CD14-positive monocyte (primary cell): ENCODE measurements around the gene CDH13. TPM values are rescaled to one million over a fixed set of nuclear protein-coding genes. Genes with fewer than 3 reads are reported as not detected.
A peak's percentile ranks its signal among the peaks of the same experiment; 100 is the strongest.

Source experiments
- DNase-seq, 3 donors: peaks; one replicate each; pipeline ENCODE4 v3.0.0-alpha.2; 2011 to 2022
- H2AFZ ChIP-seq: 2 replicates; pipeline ENCODE4 v1.6.0; 2012; ENCODE audit warnings: mild to moderate bottlenecking, low read depth, low read length, inconsistent platforms; ENCODE audit not compliant: insufficient read depth, poor library complexity, severe bottlenecking
- H3K27ac ChIP-seq, 2 donors: 1 replicate in 1 of 2; 2 replicates in 1 of 2; pipeline ENCODE4 v1.5.1; 2012 to 2013; ENCODE audit warnings: low read length in 2 of 2, control low read depth in 1 of 2, inconsistent platforms in 1 of 2, low read depth in 1 of 2, mild to moderate bottlenecking in 1 of 2
- H3K27me3 ChIP-seq, 2 donors: one replicate each; pipeline versions ENCODE4 v1.6.0 to v1.6.1; 2011 to 2013; ENCODE audit warnings: low read length in 2 of 2; ENCODE audit not compliant: control insufficient read depth in 2 of 2, insufficient read depth in 2 of 2
- H3K36me3 ChIP-seq, 2 donors: replicated peaks in 1 of 2; 1 replicate in 1 of 2; 2 replicates in 1 of 2; pipeline versions ENCODE4 v1.5.1 to v1.6.1; 2012 to 2013; ENCODE audit warnings: low read length in 2 of 2, control low read depth in 1 of 2, inconsistent platforms in 1 of 2, mild to moderate bottlenecking in 1 of 2; ENCODE audit not compliant: insufficient read depth in 2 of 2, control insufficient read depth in 1 of 2
- H3K4me1 ChIP-seq, 2 donors: 1 replicate in 1 of 2; 2 replicates in 1 of 2; pipeline versions ENCODE4 v1.5.1 to v1.6.1; 2012 to 2013; ENCODE audit warnings: low read length in 2 of 2, control low read depth in 1 of 2, inconsistent platforms in 1 of 2, mild to moderate bottlenecking in 1 of 2, moderate library complexity in 1 of 2; ENCODE audit not compliant: insufficient read depth in 2 of 2, control insufficient read depth in 1 of 2
- H3K4me2 ChIP-seq: replicated peaks from 2 replicates; pipeline ENCODE3; 2012; ENCODE audit warnings: low read length, moderate library complexity, mild to moderate bottlenecking; ENCODE audit not compliant: poor library complexity, severe bottlenecking; ENCODE audit errors: extremely low read depth
- H3K4me3 ChIP-seq, 3 experiments: fragments of 200-600 bp in 1 of 3; sonication (generic) in 1 of 3; replicated peaks in 1 of 3; 1 replicate in 2 of 3; 2 replicates in 1 of 3; pipeline ENCODE4 v1.5.1; 2011 to 2013; ENCODE audit warnings: low read length in 3 of 3, mild to moderate bottlenecking in 3 of 3, control low read depth in 2 of 3, low read depth in 2 of 3, inconsistent platforms in 1 of 3, moderate library complexity in 1 of 3
- H3K79me2 ChIP-seq: 2 replicates; pipeline ENCODE4 v1.6.0; 2012; ENCODE audit warnings: mild to moderate bottlenecking, control low read depth, inconsistent platforms, low read length, moderate library complexity; ENCODE audit not compliant: insufficient read depth
- H3K9ac ChIP-seq: 2 replicates; pipeline ENCODE4 v1.6.0; 2017; ENCODE audit warnings: low read length, mild to moderate bottlenecking; ENCODE audit not compliant: insufficient read depth, poor library complexity, severe bottlenecking
- H3K9me3 ChIP-seq, 2 donors: replicated peaks in 1 of 2; 1 replicate in 1 of 2; 2 replicates in 1 of 2; pipeline versions ENCODE4 v1.5.1 to v1.6.1; 2012 to 2013; ENCODE audit warnings: low read length in 2 of 2, control low read depth in 1 of 2; ENCODE audit not compliant: control insufficient read depth in 1 of 2, insufficient read depth in 1 of 2
- H4K20me1 ChIP-seq: 2 replicates; pipeline ENCODE4 v1.6.0; 2012; ENCODE audit warnings: mild to moderate bottlenecking, low read length, control low read depth, moderate library complexity; ENCODE audit not compliant: insufficient read depth
- H3K27ac Mint-ChIP-seq, 7 donors: one replicate each; pipeline ENCODE4 v1.8.0; 2020; ENCODE audit warnings: mild to moderate bottlenecking in 7 of 7, mixed read lengths in 7 of 7, moderate library complexity in 6 of 7, inconsistent platforms in 2 of 7
- H3K27me3 Mint-ChIP-seq, 3 donors: one replicate each; pipeline ENCODE4 v1.8.0; 2021 to 2022; ENCODE audit warnings: low read depth in 3 of 3, mild to moderate bottlenecking in 3 of 3, mixed read lengths in 3 of 3, moderate library complexity in 3 of 3, inconsistent platforms in 1 of 3
- H3K36me3 Mint-ChIP-seq, 2 donors: one replicate each; pipeline ENCODE4 v1.8.0; 2020; ENCODE audit warnings: mixed read lengths in 2 of 2, inconsistent platforms in 1 of 2, mild to moderate bottlenecking in 1 of 2
- H3K4me1 Mint-ChIP-seq: one replicate; pipeline ENCODE4 v1.8.0; 2020; ENCODE audit warnings: mild to moderate bottlenecking, mixed read lengths
- H3K4me3 Mint-ChIP-seq, 2 donors: one replicate each; pipeline ENCODE4 v1.8.0; 2020; ENCODE audit warnings: mild to moderate bottlenecking in 2 of 2, mixed read lengths in 2 of 2, moderate library complexity in 1 of 2
- H3K9me3 Mint-ChIP-seq, 7 donors: one replicate each; pipeline ENCODE4 v1.8.0; 2020 to 2022; ENCODE audit warnings: mixed read lengths in 7 of 7, mild to moderate bottlenecking in 6 of 7, moderate library complexity in 6 of 7, inconsistent platforms in 2 of 7
- WGBS: methylation state at CpG from one replicate; pipeline ENCODE4 v1.1.5; 2013; ENCODE audit warnings: missing lambda C conversion rate; ENCODE audit not compliant: insufficient coverage; 5-methylcytosine and 5-hydroxymethylcytosine counted together
- intact Hi-C, 2 donors: fragments of 100-400 bp; cut with micrococcal nuclease; formaldehyde crosslinking; loops; one replicate each; pipeline versions ENCODE4 v1.15.0 to v1.15.1; 2023
- polyA plus RNA-seq, 3 donors: library from polyadenylated mRNA; depleted of rRNA in 1 of 3; unstranded in 2 of 3; stranded (reverse) in 1 of 3; fragments of 300-500 nt in 2 of 3; fragments of >200 nt in 1 of 3; fragmentation: Illumina TruSeq in 2 of 3; gene quantifications; 1 replicate in 2 of 3; 2 replicates in 1 of 3; pipeline ENCODE4 v1.2.3, GENCODE V29; 2012 to 2021
- TF ChIP-seq, protein P1 (sequence below): fragments of 200-600 bp; IDR thresholded peaks from one replicate; pipeline ENCODE4 v1.8.0; 2022; ENCODE audit warnings: antibody characterized with exemption, mild to moderate bottlenecking

Gene CDH13
- polyA plus RNA-seq, 3 donors: 0.13 to 0.19 TPM; not detected in 1

- H3K27me3 Mint-ChIP-seq: peaks cover 0 to 12% (median 3%) of the 10 kb centered on the region in 3 donors
- Histone ChIP-seq H3K27me3 (no peaks in the 10 kb centered on the region), H3K79me2 (no peaks in the 10 kb centered on the region), H3K9me3 (no peaks in the 10 kb centered on the region), H3K4me2 (no peak overlapping the region), H3K9ac (no peak overlapping the region), H3K27ac (no peak overlapping the region), H4K20me1 (no peaks in the 10 kb centered on the region), H2AFZ (no peak overlapping the region), H3K4me1 (no peaks in the 10 kb centered on the region), H3K4me3 (no peak overlapping the region), H3K36me3 (no peaks in the 10 kb centered on the region)
- no peak overlapping the region for H3K4me3 Mint-ChIP-seq
- H3K36me3 Mint-ChIP-seq: no peaks in the 10 kb centered on the region
- H3K9me3 Mint-ChIP-seq: peaks cover 0 to 3% (median 0%) of the 10 kb centered on the region in 7 donors
- H3K4me1 Mint-ChIP-seq: no peaks in the 10 kb centered on the region
- intact Hi-C loops: no loop called here
- DNase-seq: no peak
- H3K27ac Mint-ChIP-seq: no peak overlapping the region
- WGBS: no CpG with 5 or more reads among the region's 3 CpGs
- TF ChIP-seq, protein P1, sequence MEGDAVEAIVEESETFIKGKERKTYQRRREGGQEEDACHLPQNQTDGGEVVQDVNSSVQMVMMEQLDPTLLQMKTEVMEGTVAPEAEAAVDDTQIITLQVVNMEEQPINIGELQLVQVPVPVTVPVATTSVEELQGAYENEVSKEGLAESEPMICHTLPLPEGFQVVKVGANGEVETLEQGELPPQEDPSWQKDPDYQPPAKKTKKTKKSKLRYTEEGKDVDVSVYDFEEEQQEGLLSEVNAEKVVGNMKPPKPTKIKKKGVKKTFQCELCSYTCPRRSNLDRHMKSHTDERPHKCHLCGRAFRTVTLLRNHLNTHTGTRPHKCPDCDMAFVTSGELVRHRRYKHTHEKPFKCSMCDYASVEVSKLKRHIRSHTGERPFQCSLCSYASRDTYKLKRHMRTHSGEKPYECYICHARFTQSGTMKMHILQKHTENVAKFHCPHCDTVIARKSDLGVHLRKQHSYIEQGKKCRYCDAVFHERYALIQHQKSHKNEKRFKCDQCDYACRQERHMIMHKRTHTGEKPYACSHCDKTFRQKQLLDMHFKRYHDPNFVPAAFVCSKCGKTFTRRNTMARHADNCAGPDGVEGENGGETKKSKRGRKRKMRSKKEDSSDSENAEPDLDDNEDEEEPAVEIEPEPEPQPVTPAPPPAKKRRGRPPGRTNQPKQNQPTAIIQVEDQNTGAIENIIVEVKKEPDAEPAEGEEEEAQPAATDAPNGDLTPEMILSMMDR: no peak
Observed at GRCh38 chr16:83438326-83438725, 811.6 kb downstream of the CDH13 start.

DNA sequence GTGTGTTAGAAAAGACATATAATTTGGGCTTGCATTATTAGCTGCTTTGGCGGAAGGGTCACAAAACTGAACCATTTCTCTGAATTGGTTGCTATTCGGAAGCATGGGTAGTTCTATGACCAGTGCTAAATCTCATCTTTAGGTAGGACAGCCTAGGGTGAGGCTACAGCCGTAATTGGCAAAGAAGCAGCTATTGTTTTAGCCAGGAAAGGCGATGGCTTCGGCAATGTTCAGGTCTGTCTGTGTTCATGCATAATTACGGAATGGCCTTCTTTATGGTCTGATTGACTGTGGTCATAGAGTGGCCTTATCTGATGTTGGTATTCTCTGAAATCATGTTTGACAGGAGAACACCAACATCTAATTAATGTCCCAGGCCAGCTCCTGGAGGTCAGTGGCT, 812.6 kb downstream of the CDH13 start:
- Mint-ChIP-seq H3K27me3 (peaks cover 0 to 11% (median 3%) of the 10 kb centered on the region in 3 donors), H3K36me3 (no peaks in the 10 kb centered on the region), H3K9me3 (peaks cover 0 to 3% (median 0%) of the 10 kb centered on the region in 7 donors), H3K27ac (peak overlapping the region in 1 of 7 donors; percentile 25), H3K4me1 (no peaks in the 10 kb centered on the region), H3K4me3 (no peak overlapping the region)
- WGBS: 90% methylated on average over 3 of the region's 6 CpGs
- Histone ChIP-seq H3K4me2 (no peak overlapping the region), H3K9ac (no peak overlapping the region), H3K9me3 (no peaks in the 10 kb centered on the region), H3K27me3 (no peaks in the 10 kb centered on the region), H4K20me1 (no peaks in the 10 kb centered on the region), H3K79me2 (no peaks in the 10 kb centered on the region), H3K4me3 (no peak overlapping the region), H3K27ac (no peak overlapping the region), H3K36me3 (no peaks in the 10 kb centered on the region), H2AFZ (no peak overlapping the region), H3K4me1 (no peaks in the 10 kb centered on the region)
- intact Hi-C loops: no loop called here
- TF ChIP-seq, protein P1: no peak
- DNase-seq: no peak
